PFSK-1 (cell line): ENCODE data around the gene IFT81.

Experiments used
- FOXP2 ChIP-seq: optimal IDR thresholded peaks from 2 replicates; pipeline ENCODE3; 2011; ENCODE audit warnings: borderline replicate concordance, control low read depth, inconsistent platforms; ENCODE audit not compliant: insufficient read depth; ENCODE audit errors: extremely low read length, extremely low read depth
- POLR2AphosphoS5 ChIP-seq: IDR thresholded peaks from 2 replicates; pipeline ENCODE4 v1.6.1; 2012; ENCODE audit warnings: low read depth, mild to moderate bottlenecking, control low read depth, low read length, moderate library complexity
- TAF1 ChIP-seq: IDR thresholded peaks from 2 replicates; pipeline ENCODE4 v1.6.1; 2012; ENCODE audit warnings: low read length, control low read depth, borderline replicate concordance; ENCODE audit not compliant: insufficient read depth
- TF ChIP-seq, protein P1 (sequence below), 2 experiments: IDR thresholded peaks; 2 replicates each; pipeline versions ENCODE4 v1.6.1 to v1.8.0; 2011 to 2012; ENCODE audit warnings: low read depth in 2 of 2, low read length in 2 of 2, control low read depth in 1 of 2, inconsistent platforms in 1 of 2, mild to moderate bottlenecking in 1 of 2, moderate library complexity in 1 of 2; ENCODE audit not compliant: insufficient read depth in 1 of 2

- no peak for TF ChIP-seq TAF1
- TF ChIP-seq, protein P1, sequence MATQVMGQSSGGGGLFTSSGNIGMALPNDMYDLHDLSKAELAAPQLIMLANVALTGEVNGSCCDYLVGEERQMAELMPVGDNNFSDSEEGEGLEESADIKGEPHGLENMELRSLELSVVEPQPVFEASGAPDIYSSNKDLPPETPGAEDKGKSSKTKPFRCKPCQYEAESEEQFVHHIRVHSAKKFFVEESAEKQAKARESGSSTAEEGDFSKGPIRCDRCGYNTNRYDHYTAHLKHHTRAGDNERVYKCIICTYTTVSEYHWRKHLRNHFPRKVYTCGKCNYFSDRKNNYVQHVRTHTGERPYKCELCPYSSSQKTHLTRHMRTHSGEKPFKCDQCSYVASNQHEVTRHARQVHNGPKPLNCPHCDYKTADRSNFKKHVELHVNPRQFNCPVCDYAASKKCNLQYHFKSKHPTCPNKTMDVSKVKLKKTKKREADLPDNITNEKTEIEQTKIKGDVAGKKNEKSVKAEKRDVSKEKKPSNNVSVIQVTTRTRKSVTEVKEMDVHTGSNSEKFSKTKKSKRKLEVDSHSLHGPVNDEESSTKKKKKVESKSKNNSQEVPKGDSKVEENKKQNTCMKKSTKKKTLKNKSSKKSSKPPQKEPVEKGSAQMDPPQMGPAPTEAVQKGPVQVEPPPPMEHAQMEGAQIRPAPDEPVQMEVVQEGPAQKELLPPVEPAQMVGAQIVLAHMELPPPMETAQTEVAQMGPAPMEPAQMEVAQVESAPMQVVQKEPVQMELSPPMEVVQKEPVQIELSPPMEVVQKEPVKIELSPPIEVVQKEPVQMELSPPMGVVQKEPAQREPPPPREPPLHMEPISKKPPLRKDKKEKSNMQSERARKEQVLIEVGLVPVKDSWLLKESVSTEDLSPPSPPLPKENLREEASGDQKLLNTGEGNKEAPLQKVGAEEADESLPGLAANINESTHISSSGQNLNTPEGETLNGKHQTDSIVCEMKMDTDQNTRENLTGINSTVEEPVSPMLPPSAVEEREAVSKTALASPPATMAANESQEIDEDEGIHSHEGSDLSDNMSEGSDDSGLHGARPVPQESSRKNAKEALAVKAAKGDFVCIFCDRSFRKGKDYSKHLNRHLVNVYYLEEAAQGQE (IDR thresholded peaks at IDR 0.05; ENCODE audit: insufficient read depth in 1 of 2, low read depth in 2 of 2, low read length in 2 of 2), result no peak
- TF ChIP-seq POLR2AphosphoS5, result no peak
- TF ChIP-seq FOXP2, result no peak
Observed at GRCh38 chr12:110233212-110233903, 109.2 kb downstream of the IFT81 start.
